Lower leg skin (tissue), 4 donors: ENCODE data around the gene LCE6A. TPM values are rescaled to one million over a fixed set of nuclear protein-coding genes. Genes with fewer than 3 reads are reported as not detected.
A peak's percentile ranks its signal among the peaks of the same experiment; 100 is the strongest.

Experiments
- DNase-seq, 2 donors: peaks; one replicate each; pipeline ENCODE4 v3.0.0-alpha.2; 2019; ENCODE audit warnings: low spot score in 2 of 2
- H3K4me3 ChIP-seq: fragments of 200-600 bp; sonication (generic); 2 replicates; pipeline ENCODE4 v1.5.1; 2017; ENCODE audit warnings: mild to moderate bottlenecking, low read depth; ENCODE audit not compliant: poor library complexity, severe bottlenecking
- CTCF ChIP-seq, 3 donors: fragments of 450-650 bp; IDR thresholded peaks; one replicate each; pipeline ENCODE4 v1.5.1; 2016; ENCODE audit warnings: antibody characterized with exemption in 3 of 3, mild to moderate bottlenecking in 3 of 3, moderate library complexity in 2 of 3
- POLR2A ChIP-seq, 2 donors: fragments of 450-650 bp; IDR thresholded peaks; one replicate each; pipeline ENCODE4 v1.6.1; 2016 to 2017; ENCODE audit warnings: antibody characterized with exemption in 2 of 2, mild to moderate bottlenecking in 1 of 2, moderate library complexity in 1 of 2
- WGBS, 2 donors: methylation state at CpG; one replicate each; pipeline ENCODE4 v1.1.5; 2018; 5-methylcytosine and 5-hydroxymethylcytosine counted together
- intact Hi-C: fragments of 100-400 bp; cut with DNase I; formaldehyde crosslinking; loops from one replicate; pipeline ENCODE4 v1.15.0; 2023; ENCODE audit warnings: low total_unique reads
- total RNA-seq, 4 donors: library from RNA; depleted of rRNA; stranded (reverse); fragments of >200 nt; gene quantifications; one replicate each; pipeline ENCODE4 v1.1.0, GENCODE V29; 2016

Gene LCE6A
- total RNA-seq, 4 donors from 2014 or later = 60.9 to 207 (median 107) TPM

- H3K4me3 ChIP-seq = no peak overlapping the region
- no peak for TF ChIP-seq CTCF (IDR thresholded peaks at IDR 0.05)
- TF ChIP-seq POLR2A (IDR thresholded peaks at IDR 0.05) = no peak
- peak in 1 of 2 donors; percentile 50 for DNase-seq
- WGBS, 2 donors = 64 to 73% methylated on average over 4 of the region's 4 CpGs
- intact Hi-C loops = no loop called here
Measured at GRCh38 chr1:152884966-152885624, 42.4 kb downstream of the LCE6A start.

GRCh38 chr1:152886085-152886484 lies 43.4 kb downstream of the LCE6A start:
- H3K4me3 ChIP-seq = no peak overlapping the region
- no peak for TF ChIP-seq POLR2A (IDR thresholded peaks at IDR 0.05)
- TF ChIP-seq CTCF (IDR thresholded peaks at IDR 0.05) = no peak
- intact Hi-C loops = no loop called here
- DNase-seq = no peak
- WGBS, 2 donors = 34 to 45% methylated on average over 3 of the region's 3 CpGs

GRCh38 chr1:152886758-152887409 lies 44.2 kb downstream of the LCE6A start:
- WGBS, 2 donors = 57 to 65% methylated on average over 8 of the region's 8 CpGs
- TF ChIP-seq POLR2A (IDR thresholded peaks at IDR 0.05) (no peak), CTCF (IDR thresholded peaks at IDR 0.05) (no peak)
- no peak for DNase-seq
- intact Hi-C loops = no loop called here
- H3K4me3 ChIP-seq = no peak overlapping the region

GRCh38 chr1:152888126-152888525 lies 45.5 kb downstream of the LCE6A start:
- 56 to 83% methylated on average over 1 of the region's 1 CpG for WGBS, 2 donors
- intact Hi-C loops = no loop called here
- DNase-seq = no peak
- H3K4me3 ChIP-seq = no peak overlapping the region
- no peak for TF ChIP-seq POLR2A (IDR thresholded peaks at IDR 0.05)
- no peak for TF ChIP-seq CTCF (IDR thresholded peaks at IDR 0.05)

Other genes starting within 250 kb of the LCE6A start
- gene LCE3C, start 242.6 kb upstream of the LCE6A start, total RNA-seq = not detected
- gene LCE3B, start 229.0 kb upstream of the LCE6A start, total RNA-seq = not detected
- gene LCE3A, start 219.8 kb upstream of the LCE6A start, total RNA-seq = not detected
- 100 to 1,000 TPM; 293 to 644 (median 312) TPM for gene LCE2D, start 179.5 kb upstream of the LCE6A start, total RNA-seq
- gene LCE2C, start 167.6 kb upstream of the LCE6A start, total RNA-seq = 1,000 to 10,000 TPM in 1 of 4 donors, 100 to 1,000 TPM in 3; 775 to 1,224 (median 802) TPM
- 1,000 to 10,000 TPM; 1,313 to 2,792 (median 1,611) TPM for gene LCE2B, start 156.7 kb upstream of the LCE6A start, total RNA-seq
- gene LCE2A, start 144.5 kb upstream of the LCE6A start, total RNA-seq = 100 to 1,000 TPM; 243 to 569 (median 350) TPM
- gene LCE4A, start 134.7 kb upstream of the LCE6A start, total RNA-seq = 1 to 10 TPM in 3 of 4 donors, not detected in 1; 5.6 to 7.9 (median 6.7) TPM
- 100 to 1,000 TPM; 219 to 353 (median 231) TPM for gene KPRP, start 84.8 kb upstream of the LCE6A start, total RNA-seq
- 100 to 1,000 TPM in 1 of 4 donors, 10 to 100 TPM in 3; 34.2 to 121 (median 64.6) TPM for gene LCE1F, start 67.7 kb upstream of the LCE6A start, total RNA-seq
- 100 to 1,000 TPM in 2 of 4 donors, 10 to 100 TPM in 2; 45.3 to 112 (median 101) TPM for gene LCE1E, start 56.6 kb upstream of the LCE6A start, total RNA-seq
- 100 to 1,000 TPM; 130 to 942 (median 594) TPM for gene LCE1D, start 46.1 kb upstream of the LCE6A start, total RNA-seq
- 1,000 to 10,000 TPM; 1,701 to 2,689 (median 2,386) TPM for gene LCE1C, start 36.2 kb upstream of the LCE6A start, total RNA-seq
- 100 to 1,000 TPM; 207 to 278 (median 246) TPM for gene LCE1B, start 30.9 kb upstream of the LCE6A start, total RNA-seq
- gene LCE1A, start 15.4 kb upstream of the LCE6A start, total RNA-seq = 100 to 1,000 TPM; 612 to 936 (median 792) TPM
- gene LCE7A, start 17.1 kb downstream of the LCE6A start, total RNA-seq = 1 to 10 TPM in 1 of 4 donors, not detected in 3; 5.1 TPM
- not detected for gene SMCP, start 35.5 kb downstream of the LCE6A start, total RNA-seq
- gene IVL, start 65.7 kb downstream of the LCE6A start, total RNA-seq = 100 to 1,000 TPM; 162 to 322 (median 207) TPM
- 100 to 1,000 TPM in 1 of 4 donors, 10 to 100 TPM in 3; 41.5 to 137 (median 78.1) TPM for gene SPRR5, start 104.3 kb downstream of the LCE6A start, total RNA-seq
- gene SPRR4, start 127.8 kb downstream of the LCE6A start, total RNA-seq = 100 to 1,000 TPM in 2 of 4 donors, 10 to 100 TPM in 1, 1 to 10 TPM in 1; 4.0 to 142 (median 77.2) TPM
- gene SPRR1A, start 141.2 kb downstream of the LCE6A start, total RNA-seq = not detected
- not detected for gene SPRR3, start 158.9 kb downstream of the LCE6A start, total RNA-seq
- gene SPRR1B, start 188.3 kb downstream of the LCE6A start, total RNA-seq = 100 to 1,000 TPM in 2 of 4 donors, 10 to 100 TPM in 2; 42.6 to 213 (median 128) TPM
- gene SPRR2D, start 198.3 kb downstream of the LCE6A start, total RNA-seq = 100 to 1,000 TPM in 1 of 4 donors, 10 to 100 TPM in 1, 1 to 10 TPM in 2; 1.1 to 148 (median 20.6) TPM
- gene SPRR2A, start 214.7 kb downstream of the LCE6A start, total RNA-seq = under 1 TPM in 1 of 4 donors, not detected in 3; 0.71 TPM
- 10 to 100 TPM in 1 of 4 donors, 1 to 10 TPM in 1, not detected in 2; 1.7 to 13.6 TPM for gene SPRR2B, start 228.8 kb downstream of the LCE6A start, total RNA-seq